GM12878 (cell line): ENCODE measurements around the gene CHCHD6. TPM values are rescaled to one million over a fixed set of nuclear protein-coding genes. Genes with fewer than 3 reads are reported as not detected.

ENCODE experiments used
- ATAC-seq: fragments of 200-7000 bp; cut with Tn5 transposase; 3 replicates; pipeline ENCODE4 v1.9.1; 2020; ENCODE audit warnings: mild to moderate bottlenecking, moderate library complexity
- BruUV-seq: library from RNA; stranded (reverse); fragments of 400-500 nt; replicated peaks from 2 replicates; lab custom pipeline; 2021; lab: Mats Ljungman, UMichigan
- CTCF ChIA-PET: fragments of 300-600 bp; sonication (Branson Sonifier 250); formaldehyde crosslinking; extraction: SDS; loops from one replicate; lab custom pipeline; 2021; ENCODE audit warnings: inconsistent platforms; lab: Yijun Ruan, JAX
- POLR2A ChIA-PET: fragments of 350-600 bp; formaldehyde crosslinking; extraction: SDS; loops from one replicate; lab custom pipeline; 2021; ENCODE audit warnings: inconsistent platforms; lab: Charles Lee
- RAD21 ChIA-PET: fragments of 300-600 bp; sonication (Branson Sonifier 250); formaldehyde crosslinking; loops from one replicate; lab custom pipeline; 2023; ENCODE audit warnings: antibody characterized with exemption; ENCODE audit not compliant: unreplicated experiment; lab: Charles Lee
- SMC1A ChIA-PET: fragments of 300-600 bp; sonication (Branson Sonifier 250); formaldehyde crosslinking; loops from one replicate; lab custom pipeline; 2023; ENCODE audit not compliant: unreplicated experiment, uncharacterized antibody; lab: Charles Lee
- DNase-seq: peaks from one replicate; pipeline ENCODE4 v3.0.0-alpha.2; 2011; ENCODE audit warnings: low read depth, low spot score
- FAIRE-seq: peaks from 3 replicates; lab custom pipeline; 2011; peaks lifted over from hg19 to GRCh38; lab: Jason Lieb, UNC
- H2AFZ ChIP-seq: 2 replicates; pipeline ENCODE4 v1.6.0; 2011; ENCODE audit warnings: low read depth, low read length, control low read depth; ENCODE audit not compliant: control insufficient read depth
- H3K27ac ChIP-seq: 2 replicates; pipeline ENCODE4 v1.5.1; 2011; ENCODE audit warnings: control low read depth; ENCODE audit not compliant: control insufficient read depth, insufficient read depth
- H3K27me3 ChIP-seq, 2 experiments: replicated peaks in 1 of 2; 2 replicates each; pipeline versions ENCODE4 v1.6.0 to v1.6.1; 2011; ENCODE audit warnings: low read length in 1 of 2; ENCODE audit not compliant: control insufficient read depth in 2 of 2, insufficient read depth in 2 of 2
- H3K36me3 ChIP-seq, 2 experiments: 2 replicates each; pipeline ENCODE4 v1.5.1; 2011; ENCODE audit warnings: low read length in 1 of 2; ENCODE audit not compliant: control insufficient read depth in 2 of 2, insufficient read depth in 2 of 2
- H3K4me1 ChIP-seq: 2 replicates; pipeline ENCODE4 v1.6.1; 2011; ENCODE audit warnings: mild to moderate bottlenecking, low read length, moderate library complexity, mixed read lengths; ENCODE audit not compliant: control insufficient read depth, insufficient read depth
- H3K4me2 ChIP-seq: 2 replicates; pipeline ENCODE4 v1.6.0; 2011; ENCODE audit warnings: control low read depth; ENCODE audit not compliant: control insufficient read depth, insufficient read depth
- H3K4me3 ChIP-seq: fragments of 200-600 bp; sonication (generic); 2 replicates; pipeline ENCODE4 v1.5.1; 2016
- H3K79me2 ChIP-seq: 2 replicates; pipeline ENCODE4 v1.6.0; 2011; ENCODE audit warnings: low read length; ENCODE audit not compliant: control insufficient read depth, insufficient read depth
- H3K9ac ChIP-seq: 2 replicates; pipeline ENCODE4 v1.8.0; 2011; ENCODE audit warnings: low read length, control low read depth, mixed read lengths; ENCODE audit not compliant: control insufficient read depth, insufficient read depth
- H3K9me3 ChIP-seq: replicated peaks from 3 replicates; pipeline ENCODE4 v1.5.1; 2011; ENCODE audit warnings: mild to moderate bottlenecking, low read length; ENCODE audit not compliant: control insufficient read depth, insufficient read depth
- H4K20me1 ChIP-seq: 2 replicates; pipeline ENCODE4 v1.6.0; 2011; ENCODE audit not compliant: control insufficient read depth, insufficient read depth
- WGBS: methylation state at CpG from one replicate; pipeline ENCODE4 v1.1.6; 2016; ENCODE audit warnings: low lambda C conversion rate; ENCODE audit not compliant: insufficient replicate concordance, insufficient coverage; ENCODE audit errors: missing lambda C conversion rate; 5-methylcytosine and 5-hydroxymethylcytosine counted together
- in situ Hi-C: fragments of 300-500 bp; cut with MboI; formaldehyde crosslinking; loops from 9 replicates; pipeline ENCODE4 v1.14.3; 2018; ENCODE audit warnings: mixed read lengths
- intact Hi-C: fragments of 100-400 bp; cut with micrococcal nuclease; formaldehyde crosslinking; loops from one replicate; pipeline ENCODE4 v1.14.2; 2022; ENCODE audit not compliant: unreplicated experiment
- polyA plus RNA-seq, 11 experiments: library from polyadenylated mRNA; depleted of rRNA in 4 of 11; unstranded in 6 of 11; stranded (reverse) in 5 of 11; fragments of >200 nt; fragmentation: Nextera tagmentation in 4 of 11; fragmentation: Illumina TruSeq in 1 of 11; extraction: Ambion mirVana in 4 of 11; extraction: Trizol in 1 of 11; gene quantifications; 1 replicate in 1 of 11; 2 replicates in 10 of 11; pipeline versions ENCODE4 v1.2.1 to v1.2.3, GENCODE V29; 2011 to 2016; ENCODE audit warnings: inconsistent platforms in 2 of 11, missing spikeins in 2 of 11, low read depth in 1 of 11
- total RNA-seq, 4 experiments: library from RNA; depleted of rRNA in 3 of 4; stranded (reverse); fragments of >200 nt in 3 of 4; fragmentation: Illumina TruSeq in 1 of 4; extraction: Trizol in 1 of 4; gene quantifications; 2 replicates each; pipeline versions ENCODE4 v1.2.1 to v1.2.3, GENCODE V29; 2013 to 2021
- TF ChIP-seq, protein P1 (sequence below): fragments of 450-650 bp; IDR thresholded peaks from 2 replicates; pipeline ENCODE4 v1.6.1; 2016; ENCODE audit warnings: mild to moderate bottlenecking, moderate library complexity, borderline replicate concordance

The CHCHD6 gene
- total and polyA plus RNA-seq, 10 of the 15 experiments (the other 5 are each of a cell fraction or from before 2014, with no cell fraction given) = 2.7 to 16.7 (median 12.3) TPM

DNA sequence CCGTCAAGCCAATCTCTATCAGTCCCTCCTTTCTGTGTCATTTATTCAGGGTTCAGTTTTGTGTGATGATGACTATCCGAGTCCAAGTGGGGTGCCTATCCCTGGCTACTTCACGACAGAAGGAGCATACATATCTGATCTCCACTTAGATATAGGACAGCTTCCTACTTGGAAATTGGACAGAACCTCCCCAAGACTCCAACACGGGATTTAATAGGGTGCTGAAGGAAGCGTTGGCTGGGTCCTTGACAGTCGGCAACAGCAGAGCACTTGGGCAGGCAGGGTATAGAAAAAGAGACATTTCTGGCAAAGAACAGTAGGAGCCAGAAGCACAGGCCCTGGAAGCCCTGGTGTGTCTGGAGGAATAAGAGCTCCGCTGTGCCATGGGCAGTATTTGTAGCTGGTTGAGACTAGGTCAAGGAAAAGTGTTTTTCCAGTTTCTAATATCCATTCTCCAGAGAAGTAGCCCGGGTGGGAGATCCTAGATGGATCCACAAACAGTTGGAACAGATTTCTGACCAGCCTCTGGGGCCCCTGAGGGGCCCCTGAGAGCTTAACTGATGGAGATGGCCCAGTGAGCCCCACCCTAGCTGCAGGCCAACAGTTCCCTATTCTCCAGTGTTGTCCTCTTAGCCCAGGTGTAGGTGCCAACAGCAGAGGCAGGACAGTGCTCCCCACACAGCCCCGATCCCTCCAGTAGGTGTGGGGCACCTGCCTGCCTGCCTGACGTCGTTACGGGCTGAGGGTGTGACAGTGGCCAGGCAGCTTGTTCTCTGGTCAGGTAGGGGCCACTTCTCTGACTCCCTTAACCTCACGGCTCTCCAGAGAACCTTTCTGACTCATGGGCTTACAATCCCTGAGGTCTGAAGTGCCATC lies 130.8 kb downstream of the CHCHD6 start:
- H3K4me1 ChIP-seq = no peaks in the 10 kb centered on the region
- H3K9ac ChIP-seq = no peak overlapping the region
- no peaks in the 10 kb centered on the region for H3K79me2 ChIP-seq
- H2AFZ ChIP-seq = no peak overlapping the region
- ATAC-seq (no peak), FAIRE-seq (no peak), DNase-seq (no peak)
- TF ChIP-seq, protein P1, sequence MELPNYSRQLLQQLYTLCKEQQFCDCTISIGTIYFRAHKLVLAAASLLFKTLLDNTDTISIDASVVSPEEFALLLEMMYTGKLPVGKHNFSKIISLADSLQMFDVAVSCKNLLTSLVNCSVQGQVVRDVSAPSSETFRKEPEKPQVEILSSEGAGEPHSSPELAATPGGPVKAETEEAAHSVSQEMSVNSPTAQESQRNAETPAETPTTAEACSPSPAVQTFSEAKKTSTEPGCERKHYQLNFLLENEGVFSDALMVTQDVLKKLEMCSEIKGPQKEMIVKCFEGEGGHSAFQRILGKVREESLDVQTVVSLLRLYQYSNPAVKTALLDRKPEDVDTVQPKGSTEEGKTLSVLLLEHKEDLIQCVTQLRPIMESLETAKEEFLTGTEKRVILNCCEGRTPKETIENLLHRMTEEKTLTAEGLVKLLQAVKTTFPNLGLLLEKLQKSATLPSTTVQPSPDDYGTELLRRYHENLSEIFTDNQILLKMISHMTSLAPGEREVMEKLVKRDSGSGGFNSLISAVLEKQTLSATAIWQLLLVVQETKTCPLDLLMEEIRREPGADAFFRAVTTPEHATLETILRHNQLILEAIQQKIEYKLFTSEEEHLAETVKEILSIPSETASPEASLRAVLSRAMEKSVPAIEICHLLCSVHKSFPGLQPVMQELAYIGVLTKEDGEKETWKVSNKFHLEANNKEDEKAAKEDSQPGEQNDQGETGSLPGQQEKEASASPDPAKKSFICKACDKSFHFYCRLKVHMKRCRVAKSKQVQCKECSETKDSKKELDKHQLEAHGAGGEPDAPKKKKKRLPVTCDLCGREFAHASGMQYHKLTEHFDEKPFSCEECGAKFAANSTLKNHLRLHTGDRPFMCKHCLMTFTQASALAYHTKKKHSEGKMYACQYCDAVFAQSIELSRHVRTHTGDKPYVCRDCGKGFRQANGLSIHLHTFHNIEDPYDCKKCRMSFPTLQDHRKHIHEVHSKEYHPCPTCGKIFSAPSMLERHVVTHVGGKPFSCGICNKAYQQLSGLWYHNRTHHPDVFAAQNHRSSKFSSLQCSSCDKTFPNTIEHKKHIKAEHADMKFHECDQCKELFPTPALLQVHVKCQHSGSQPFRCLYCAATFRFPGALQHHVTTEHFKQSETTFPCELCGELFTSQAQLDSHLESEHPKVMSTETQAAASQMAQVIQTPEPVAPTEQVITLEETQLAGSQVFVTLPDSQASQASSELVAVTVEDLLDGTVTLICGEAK = no peak
- H3K4me2 ChIP-seq = no peak overlapping the region
- no peaks in the 10 kb centered on the region for H3K27me3 ChIP-seq
- H3K36me3 ChIP-seq = no peaks in the 10 kb centered on the region; a peak in 1 of 4 replicates
- SMC1A ChIA-PET = interaction anchor here (1.2 kb wide), 1 partner anchor 60 kb away, joined by 3 read pairs; no protein-coding TSS in a partner anchor
- intact Hi-C loops (no loop called here), in situ Hi-C loops (no loop called here)
- RAD21 ChIA-PET = no interaction called here
- no TSS peak for BruUV-seq
- 60% methylated on average over 13 of the region's 13 CpGs for WGBS
- H3K9me3 ChIP-seq = no peaks in the 10 kb centered on the region
- CTCF ChIA-PET = no interaction called here
- no peak overlapping the region for H3K27ac ChIP-seq
- H3K4me3 ChIP-seq = no peak overlapping the region
- POLR2A ChIA-PET = no interaction called here
- H4K20me1 ChIP-seq = no peaks in the 10 kb centered on the region
